K562 (cell line): Measurements from ENCODE around the gene DPRX. TPM values are rescaled to one million over a fixed set of nuclear protein-coding genes. Genes with fewer than 3 reads are reported as not detected.

ENCODE experiments used
- ATAC-seq: fragments of 200-7000 bp; cut with Tn5 transposase; 3 replicates; pipeline ENCODE4 v1.9.1; 2020; ENCODE audit warnings: moderate library complexity
- BruUV-seq: library from RNA; stranded (reverse); fragments of 400-500 nt; replicated peaks from 2 replicates; lab custom pipeline; 2021; lab: Mats Ljungman, UMichigan
- CTCF ChIA-PET: fragments of 300-600 bp; formaldehyde crosslinking; extraction: SDS; loops from one replicate; lab custom pipeline; 2021; ENCODE audit warnings: low intra/inter-chr PET ratio; lab: Yijun Ruan, JAX
- POLR2A ChIA-PET: fragments of 300-600, 350-650 bp; sonication (Branson Sonifier 250); formaldehyde crosslinking; extraction: SDS; loops from one replicate; lab custom pipeline; 2021; ENCODE audit warnings: antibody characterized with exemption, inconsistent platforms; lab: Yijun Ruan, JAX
- DNase-seq, 4 experiments: peaks; one replicate each; pipeline versions ENCODE4 v3.0.0 to v3.0.0-alpha.2; 2011 to 2018; ENCODE audit warnings: low spot score in 3 of 4, mixed read lengths in 3 of 4; ENCODE audit errors: extremely low read depth in 1 of 4
- FAIRE-seq: peaks from 2 replicates; lab custom pipeline; 2011; peaks lifted over from hg19 to GRCh38; lab: Jason Lieb, UNC
- H2AFZ ChIP-seq: 2 replicates; pipeline ENCODE4 v1.6.0; 2011; ENCODE audit warnings: low read depth, low read length, control low read depth, inconsistent platforms
- H3K27ac ChIP-seq: fragments of 200-600 bp; 3 replicates; pipeline ENCODE4 v1.8.0; 2011; ENCODE audit warnings: low read depth, mild to moderate bottlenecking, control low read depth, inconsistent platforms, low read length, moderate library complexity, mixed read lengths; ENCODE audit errors: extremely low read depth
- H3K27me3 ChIP-seq, 2 experiments: fragments of 300-600 bp in 1 of 2; 2 replicates in 1 of 2; 3 replicates in 1 of 2; pipeline versions ENCODE4 v1.6.0 to v1.8.0; 2011; ENCODE audit warnings: inconsistent platforms in 2 of 2, low read length in 2 of 2, mild to moderate bottlenecking in 1 of 2, mixed read lengths in 1 of 2, moderate library complexity in 1 of 2; ENCODE audit not compliant: control insufficient read depth in 2 of 2, insufficient read depth in 2 of 2
- H3K36me3 ChIP-seq: fragments of 300-600 bp; 3 replicates; pipeline ENCODE4 v1.8.0; 2011; ENCODE audit warnings: mild to moderate bottlenecking, low read length, inconsistent platforms; ENCODE audit not compliant: control insufficient read depth, insufficient read depth
- H3K4me1 ChIP-seq, 2 experiments: fragments of 200-600 bp in 1 of 2; replicated peaks in 1 of 2; 2 replicates in 1 of 2; 3 replicates in 1 of 2; pipeline versions ENCODE4 v1.5.1 to v1.8.0; 2011; ENCODE audit warnings: inconsistent platforms in 2 of 2, low read length in 2 of 2, mild to moderate bottlenecking in 1 of 2, mixed read lengths in 1 of 2, moderate library complexity in 1 of 2; ENCODE audit not compliant: control insufficient read depth in 2 of 2, insufficient read depth in 2 of 2
- H3K4me2 ChIP-seq: 2 replicates; pipeline ENCODE4 v1.6.1; 2011; ENCODE audit warnings: low read length, control low read depth, inconsistent platforms, mixed read lengths; ENCODE audit not compliant: insufficient read depth
- H3K4me3 ChIP-seq: fragments of 200-600 bp; sonication (generic), shearing (Covaris generic); 2 replicates; pipeline ENCODE4 v1.5.1; 2016; ENCODE audit warnings: control low read depth, inconsistent platforms
- H3K79me2 ChIP-seq: fragments of 200-600 bp; 3 replicates; pipeline ENCODE4 v1.8.0; 2011; ENCODE audit warnings: low read length, inconsistent platforms; ENCODE audit not compliant: control insufficient read depth, insufficient read depth
- H3K9ac ChIP-seq, 2 experiments: 2 replicates each; pipeline versions ENCODE4 v1.6.0 to v1.6.1; 2011; ENCODE audit warnings: low read depth in 2 of 2, low read length in 2 of 2, control low read depth in 1 of 2, inconsistent platforms in 1 of 2, mild to moderate bottlenecking in 1 of 2, mixed read lengths in 1 of 2; ENCODE audit not compliant: insufficient read depth in 1 of 2
- H3K9me1 ChIP-seq: one replicate; pipeline ENCODE4 v1.6.0; 2011; ENCODE audit warnings: inconsistent platforms, mild to moderate bottlenecking, low read length, moderate library complexity; ENCODE audit not compliant: control insufficient read depth, insufficient read depth
- H3K9me3 ChIP-seq: replicated peaks from 2 replicates; pipeline ENCODE4 v1.5.1; 2011; ENCODE audit warnings: low read depth, low read length, inconsistent platforms; ENCODE audit not compliant: control insufficient read depth, insufficient read depth
- H4K20me1 ChIP-seq: replicated peaks from 2 replicates; pipeline ENCODE4 v1.6.1; 2011; ENCODE audit warnings: low read length, inconsistent platforms, mixed read lengths; ENCODE audit not compliant: control insufficient read depth, insufficient read depth
- ARNT ChIP-seq, 2 experiments: fragments of 450-650 bp; IDR thresholded peaks; 2 replicates each; pipeline ENCODE4 v1.6.1; 2016; ENCODE audit warnings: mild to moderate bottlenecking in 1 of 2
- CREM ChIP-seq: IDR thresholded peaks from 2 replicates; pipeline ENCODE4 v1.6.1; 2014; ENCODE audit warnings: antibody characterized with exemption, low read depth
- CTCFL ChIP-seq: IDR thresholded peaks from 2 replicates; pipeline ENCODE4 v1.6.1; 2011; ENCODE audit warnings: borderline replicate concordance, low read depth, mild to moderate bottlenecking, moderate library complexity, low read length; ENCODE audit not compliant: insufficient read depth, poor library complexity, severe bottlenecking
- E2F3 ChIP-seq: fragments of 250-450 bp; sonication (Bioruptor Pico); IDR thresholded peaks from 2 replicates; pipeline ENCODE4 v1.4.0; 2020; ENCODE audit warnings: mild to moderate bottlenecking
- HCFC1 ChIP-seq: IDR thresholded peaks from 2 replicates; pipeline ENCODE4 v1.6.1; 2012; ENCODE audit warnings: low read depth, low read length, improper control_type of control experiment
- MEIS2 ChIP-seq: fragments of 450-650 bp; IDR thresholded peaks from 2 replicates; pipeline ENCODE4 v1.6.1; 2014; ENCODE audit warnings: mild to moderate bottlenecking; ENCODE audit not compliant: partially characterized antibody
- MYNN ChIP-seq, 2 experiments: sonication (generic); formaldehyde crosslinking in 1 of 2; IDR thresholded peaks; 2 replicates each; pipeline versions ENCODE4 v1.5.0 to v1.6.1; 2016 to 2020; ENCODE audit warnings: antibody characterized with exemption in 1 of 2, missing genetic modification reagents in 1 of 2
- NBN ChIP-seq: fragments of 450-650 bp; IDR thresholded peaks from 2 replicates; pipeline ENCODE4 v1.6.1; 2016; ENCODE audit warnings: low read depth, mild to moderate bottlenecking
- SREBF2 ChIP-seq: sonication (generic); formaldehyde crosslinking; IDR thresholded peaks from 2 replicates; pipeline ENCODE4 v1.4.0; 2020; ENCODE audit warnings: mild to moderate bottlenecking, missing genetic modification reagents
- TFAP4 ChIP-seq: sonication (generic); formaldehyde crosslinking; IDR thresholded peaks from 2 replicates; pipeline ENCODE4 v1.8.0; 2022; ENCODE audit warnings: missing genetic modification reagents, mild to moderate bottlenecking, moderate library complexity, borderline replicate concordance
- U2AF2 ChIP-seq: fragments of 200-400 bp; formaldehyde crosslinking; optimal IDR thresholded peaks from 2 replicates; pipeline ENCODE3; 2017; ENCODE audit warnings: low read depth, mild to moderate bottlenecking, low read length
- ZNF12 ChIP-seq: sonication (generic); formaldehyde crosslinking; IDR thresholded peaks from 2 replicates; pipeline ENCODE4 v1.4.0; 2020; ENCODE audit warnings: mild to moderate bottlenecking, missing genetic modification reagents
- ZNF197 ChIP-seq: fragments of 200-800 bp; sonication (Bioruptor generic); IDR thresholded peaks from 2 replicates; pipeline ENCODE4 v1.6.1; 2016; ENCODE audit warnings: low read depth, missing genetic modification characterization, missing compliant biosample characterization
- ZNF24 ChIP-seq: fragments of 450-650 bp; IDR thresholded peaks from 2 replicates; pipeline ENCODE4 v1.6.1; 2016
- ZNF436 ChIP-seq: fragments of 250-450, 450-650 bp; sonication (Bioruptor Pico); formaldehyde crosslinking; IDR thresholded peaks from 2 replicates; pipeline ENCODE4 v1.7.0; 2020; ENCODE audit warnings: mild to moderate bottlenecking
- ZNF79 ChIP-seq: fragments of 250-450 bp; sonication (Bioruptor Pico); IDR thresholded peaks from 2 replicates; pipeline ENCODE4 v1.4.0; 2020; ENCODE audit warnings: low read depth, mild to moderate bottlenecking, moderate library complexity
- WGBS: fragments of 100-300 bp; shearing (Covaris generic); methylation state at CpG from one replicate; pipeline ENCODE4 v1.1.6; 2016; ENCODE audit warnings: low coverage, mixed read lengths; ENCODE audit not compliant: insufficient coverage; ENCODE audit errors: missing lambda C conversion rate; 5-methylcytosine and 5-hydroxymethylcytosine counted together
- in situ Hi-C: fragments of 300-500 bp; cut with MboI; formaldehyde crosslinking; loops from 4 replicates; pipeline ENCODE4 v1.15.0; 2018; ENCODE audit warnings: inconsistent platforms, mixed read lengths
- intact Hi-C: fragments of 100-400 bp; cut with micrococcal nuclease; formaldehyde crosslinking; loops from 2 replicates; pipeline ENCODE4 v1.14.2; 2022
- polyA plus RNA-seq, 8 experiments: library from polyadenylated mRNA; depleted of rRNA in 4 of 8; stranded (reverse) in 5 of 8; unstranded in 3 of 8; fragments of >200 nt; fragmentation: Nextera tagmentation in 2 of 8; fragmentation: Illumina TruSeq in 1 of 8; extraction: Ambion mirVana in 2 of 8; extraction: Trizol in 1 of 8; gene quantifications; 2 replicates each; pipeline versions ENCODE4 v1.2.1 to v1.2.3, GENCODE V29; 2011 to 2014; ENCODE audit warnings: inconsistent platforms in 1 of 8, missing spikeins in 1 of 8
- total RNA-seq, 7 experiments: library from RNA; depleted of rRNA in 6 of 7; stranded (reverse); fragments of >200 nt in 6 of 7; fragmentation: Illumina TruSeq in 2 of 7; extraction: Trizol in 2 of 7; gene quantifications; 2 replicates each; pipeline versions ENCODE4 v1.2.1 to v1.2.3, GENCODE V29; 2011 to 2021; ENCODE audit warnings: low replicate concordance in 1 of 7

Gene DPRX
- total and polyA plus RNA-seq, 9 of the 15 experiments (the other 6 are each of a cell fraction or from before 2014, with no cell fraction given), result not detected

GRCh38 chr19:53644061-53644816 lies 12.4 kb downstream of the DPRX start:
- BruUV-seq, result no TSS peak
- Histone ChIP-seq H3K9me1 (no peaks in the 10 kb centered on the region), H4K20me1 (no peaks in the 10 kb centered on the region), H3K36me3 (no peaks in the 10 kb centered on the region), H3K4me2 (no peak overlapping the region), H3K4me1 (no peaks in the 10 kb centered on the region), H3K27me3 (peaks cover 2 to 8% of the 10 kb centered on the region in 2 experiments; a peak in 2 of 5 replicates), H3K9me3 (no peaks in the 10 kb centered on the region), H3K4me3 (no peak overlapping the region), H3K79me2 (no peaks in the 10 kb centered on the region), H3K27ac (no peak overlapping the region), H2AFZ (no peak overlapping the region), H3K9ac (no peak overlapping the region)
- ATAC-seq, result no peak
- intact Hi-C loops, result no loop called here
- TF ChIP-seq E2F3 (CRISPR knock-in tag) (no peak), CREM (no peak), ZNF436 (no peak), SREBF2 (no peak), U2AF2 (no peak), ZNF197 (no peak), ZNF24 (no peak), ZNF79 (CRISPR knock-in tag) (no peak), MYNN (IDR thresholded peaks at IDR 0.05) (no peak), MYNN (CRISPR knock-in tag; IDR thresholded peaks at IDR 0.05) (no peak), HCFC1 (no peak), ZNF12 (CRISPR knock-in tag) (no peak), ARNT (IDR thresholded peaks at IDR 0.05) (no peak), CTCFL (no peak), NBN (no peak), MEIS2 (no peak), TFAP4 (CRISPR knock-in tag) (no peak)
- in situ Hi-C loops, result no loop called here
- WGBS, result 4% methylated on average over 4 of the region's 4 CpGs
- FAIRE-seq, result no peak
- POLR2A ChIA-PET, result no interaction called here
- CTCF ChIA-PET, result no interaction called here
- no peak for DNase-seq
